ENCODE data around the gene POLN.

GRCh38 chr4:2063557-2064275, 178.2 kb downstream of the POLN start:
- no peak for TF ChIP-seq EZH2 (IDR thresholded peaks at IDR 0.05)
- no peak for TF ChIP-seq POLR2AphosphoS5 (IDR thresholded peaks at IDR 0.05; ENCODE audit: borderline replicate concordance, low read depth, low read length)

Measured in SK-N-MC (cell line).